ENCODE results near the gene ATXN7L1.
"Not testable (repeated sequence)": the region's sequence is repeated elsewhere in the genome, so short reads cannot be mapped to it uniquely, and the experiment has no call there.

Gene ATXN7L1

GRCh38 chr7:105800442-105800841 is 76.0 kb downstream of the ATXN7L1 start:
- no peak for DNase-seq

DNA sequence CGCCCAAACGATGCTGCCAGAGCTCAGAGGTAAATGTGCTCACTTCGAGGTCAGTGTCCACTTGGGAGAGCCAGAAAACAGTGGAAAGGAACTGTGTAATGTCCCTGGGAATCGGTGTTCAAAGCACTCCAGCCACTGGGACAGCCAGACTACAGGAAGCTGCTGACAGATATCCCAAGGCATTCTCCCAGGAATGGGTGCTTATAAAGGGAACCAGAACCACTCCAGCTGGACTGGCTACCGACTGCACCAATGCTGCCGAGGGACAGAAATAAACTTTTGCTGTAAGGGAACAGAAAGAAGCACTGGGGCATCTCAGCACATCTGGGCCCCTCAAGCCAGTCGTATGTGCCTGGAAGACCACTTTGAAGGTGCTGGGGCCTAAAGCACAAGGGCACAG is 76.7 kb downstream of the ATXN7L1 start:
- DNase-seq: no peak

- DNase-seq: no peak
These were observed 77.4 kb downstream of the ATXN7L1 start for GRCh38 chr7:105799006-105799405.

- no peak for DNase-seq
These were observed 78.7 kb downstream of the ATXN7L1 start for GRCh38 chr7:105797652-105798051.

DNA sequence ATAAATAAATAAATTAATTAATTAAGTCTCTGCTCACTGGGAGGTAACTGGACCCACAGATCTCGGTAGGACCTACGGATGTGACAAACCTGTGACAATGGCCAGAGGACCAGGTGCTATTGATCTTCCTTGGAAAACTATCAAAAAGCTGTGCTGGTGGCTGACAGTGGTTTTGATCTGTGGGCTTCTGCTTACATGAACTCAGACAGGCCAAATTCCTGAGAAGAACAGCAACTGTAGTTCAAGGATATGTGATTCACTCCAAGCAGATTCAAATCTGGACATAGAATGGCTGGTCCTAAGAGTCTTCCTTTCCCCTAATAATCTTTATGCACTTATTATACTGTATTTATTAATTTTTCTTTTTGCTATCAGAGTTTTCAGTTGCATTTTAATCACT is 80.0 kb downstream of the ATXN7L1 start:
- DNase-seq: no peak

DNA sequence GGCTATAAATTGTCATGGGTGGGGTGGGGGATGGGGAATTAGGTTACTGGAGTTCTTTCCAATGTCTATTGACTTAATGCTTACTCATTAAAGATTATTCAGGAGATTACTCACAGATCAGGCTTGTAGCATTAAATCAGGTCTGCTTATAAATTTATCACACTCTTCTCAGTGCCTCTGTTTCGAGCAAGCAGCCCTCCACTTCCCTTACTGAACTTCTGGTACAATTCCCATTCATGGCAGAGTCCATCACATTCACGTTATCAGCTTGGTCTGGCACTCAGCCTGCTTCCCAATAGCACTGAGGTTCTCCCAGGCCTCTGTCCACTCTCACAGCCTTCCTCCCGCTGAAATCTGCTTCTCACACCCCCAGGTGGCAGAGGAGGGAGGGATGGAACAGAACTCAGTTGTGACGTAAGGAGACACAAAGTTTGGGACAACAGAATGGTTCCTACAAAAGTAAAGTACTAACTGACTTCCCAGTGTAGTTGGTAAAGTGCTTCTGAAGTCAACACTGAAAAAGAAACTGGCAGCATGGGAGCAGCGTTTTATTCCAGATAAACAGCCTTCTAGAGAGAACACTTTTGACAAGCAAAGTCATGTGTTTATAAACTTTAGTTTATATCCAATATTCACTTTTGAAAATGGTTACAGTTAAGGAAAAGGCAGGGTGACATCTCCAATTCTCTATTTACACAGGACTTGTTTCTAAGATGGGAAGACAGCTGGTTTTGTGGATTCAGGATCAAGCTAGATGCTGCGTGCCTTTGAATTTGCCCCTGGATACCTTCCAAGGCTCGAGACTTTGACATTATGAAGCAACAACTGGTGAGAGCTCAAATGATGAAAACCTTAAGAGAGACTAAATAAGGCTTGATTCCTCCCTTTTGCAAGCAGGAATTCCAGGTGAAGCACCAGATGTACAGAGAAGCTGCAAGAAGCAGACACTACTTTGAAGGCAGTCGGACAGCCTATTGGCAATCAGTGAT is 81.4 kb downstream of the ATXN7L1 start:
- DNase-seq: no peak

DNA sequence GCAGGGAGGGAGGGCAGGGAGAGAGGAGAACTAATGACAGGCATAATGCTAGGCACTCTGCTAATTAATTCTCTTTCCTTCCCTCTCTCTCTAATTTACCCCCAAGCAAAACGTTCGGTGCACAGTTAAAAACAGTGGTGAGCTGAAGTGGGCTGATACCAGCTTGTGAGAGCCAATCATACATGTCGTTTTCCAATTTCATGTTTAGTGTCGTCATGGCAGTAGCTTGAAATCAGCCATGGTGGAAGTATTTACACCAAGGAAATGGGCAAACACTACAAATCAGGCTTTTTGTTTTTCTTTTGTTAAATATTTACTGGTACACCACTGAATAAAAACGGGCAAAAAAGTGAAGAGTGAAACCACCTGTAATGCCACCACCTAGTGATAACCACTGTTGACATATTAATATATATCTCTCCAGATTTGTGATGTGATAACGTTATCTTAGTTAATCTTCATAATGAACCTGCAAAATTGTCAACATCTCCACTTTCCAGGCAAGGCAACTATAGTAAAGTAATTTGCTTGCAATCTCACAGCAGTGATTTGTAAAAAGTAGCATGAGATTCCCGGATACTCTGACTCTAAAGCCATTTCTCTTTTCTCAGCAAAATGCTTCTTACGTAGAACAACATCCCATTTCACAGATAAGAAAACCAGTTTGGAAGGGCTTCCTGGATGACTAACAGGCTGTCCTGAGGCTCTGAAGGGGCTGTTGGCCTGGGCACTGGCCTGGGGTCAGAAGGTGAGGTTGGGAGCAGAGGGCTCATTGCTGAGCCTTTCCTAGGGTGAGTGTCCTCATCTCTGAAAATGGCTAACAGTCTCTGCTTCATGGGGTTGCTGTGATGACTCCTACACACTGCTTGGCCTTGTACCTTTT is 83.7 kb downstream of the ATXN7L1 start:
- DNase-seq: no peak

- DNase-seq: no peak
These were observed 84.5 kb downstream of the ATXN7L1 start for GRCh38 chr7:105791926-105792325.

DNA sequence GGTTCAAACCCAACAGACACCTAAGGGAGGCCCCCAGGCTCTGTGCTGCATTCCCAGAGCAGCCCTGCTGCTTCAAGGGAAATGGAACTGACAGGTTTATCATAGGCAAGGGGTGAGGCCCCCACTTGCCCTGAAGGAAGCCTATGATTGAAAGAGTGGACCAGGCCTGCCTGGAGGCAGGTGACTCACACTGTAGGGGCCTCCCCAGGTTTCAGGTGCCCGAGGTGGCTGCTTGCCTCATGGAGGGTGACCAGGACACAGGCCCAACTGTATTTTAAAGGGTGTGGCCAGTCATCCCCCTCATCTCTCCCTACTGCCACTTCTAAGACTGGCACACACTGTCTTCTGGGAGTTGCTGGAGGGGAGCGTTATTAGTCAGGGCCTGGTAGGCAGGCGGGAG is 85.4 kb downstream of the ATXN7L1 start:
- DNase-seq: no peak

DNA sequence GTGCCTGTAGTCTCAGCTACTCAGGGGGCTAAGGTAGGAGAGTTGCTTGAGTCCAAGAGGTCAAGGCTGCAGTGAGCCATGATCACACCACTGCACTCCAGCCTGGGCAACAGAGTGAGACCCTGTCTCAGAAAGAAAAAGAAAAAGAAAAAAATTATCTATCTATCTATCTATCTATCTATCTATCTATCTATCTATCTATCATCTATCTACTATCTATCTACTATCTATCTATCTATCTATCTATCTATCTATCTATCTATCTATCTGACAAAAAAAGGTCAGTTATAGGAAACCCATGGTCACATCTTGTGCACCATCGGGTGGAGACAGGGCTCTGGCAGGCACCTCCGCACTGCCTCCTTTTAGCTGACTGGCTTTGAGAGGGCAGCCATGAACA is 85.9 kb downstream of the ATXN7L1 start:
- not testable (repeated sequence) for DNase-seq

DNA sequence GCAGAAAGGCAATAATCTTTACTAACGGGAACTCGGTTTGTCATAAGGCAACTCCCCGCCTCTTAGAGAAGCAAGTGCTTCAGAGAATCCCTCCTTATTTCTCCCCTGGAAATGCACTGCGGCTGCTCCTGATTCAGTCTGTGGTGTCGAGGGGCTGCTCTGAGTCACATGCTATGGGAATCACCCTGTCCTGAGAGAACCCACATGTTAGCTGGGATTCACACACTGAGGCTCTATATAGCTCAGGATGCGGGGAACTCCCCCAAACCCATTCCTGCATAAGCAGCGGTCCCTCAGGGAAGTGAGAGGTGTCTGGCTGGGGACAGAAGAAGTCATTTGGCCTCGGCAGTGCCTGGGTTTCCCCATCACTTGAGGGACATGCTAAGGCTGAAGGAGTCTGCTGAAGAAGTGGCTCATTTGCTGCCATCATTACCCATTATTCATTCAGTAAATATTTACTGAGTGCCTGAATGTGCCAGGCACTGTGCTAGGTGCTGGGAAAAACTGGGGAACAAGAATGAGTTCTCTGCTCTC is 87.5 kb downstream of the ATXN7L1 start:
- no peak for DNase-seq

- no peak for DNase-seq
These were observed 88.0 kb downstream of the ATXN7L1 start for GRCh38 chr7:105788356-105788755.

- DNase-seq: no peak
These were observed 88.6 kb downstream of the ATXN7L1 start for GRCh38 chr7:105787793-105788192.

DNA sequence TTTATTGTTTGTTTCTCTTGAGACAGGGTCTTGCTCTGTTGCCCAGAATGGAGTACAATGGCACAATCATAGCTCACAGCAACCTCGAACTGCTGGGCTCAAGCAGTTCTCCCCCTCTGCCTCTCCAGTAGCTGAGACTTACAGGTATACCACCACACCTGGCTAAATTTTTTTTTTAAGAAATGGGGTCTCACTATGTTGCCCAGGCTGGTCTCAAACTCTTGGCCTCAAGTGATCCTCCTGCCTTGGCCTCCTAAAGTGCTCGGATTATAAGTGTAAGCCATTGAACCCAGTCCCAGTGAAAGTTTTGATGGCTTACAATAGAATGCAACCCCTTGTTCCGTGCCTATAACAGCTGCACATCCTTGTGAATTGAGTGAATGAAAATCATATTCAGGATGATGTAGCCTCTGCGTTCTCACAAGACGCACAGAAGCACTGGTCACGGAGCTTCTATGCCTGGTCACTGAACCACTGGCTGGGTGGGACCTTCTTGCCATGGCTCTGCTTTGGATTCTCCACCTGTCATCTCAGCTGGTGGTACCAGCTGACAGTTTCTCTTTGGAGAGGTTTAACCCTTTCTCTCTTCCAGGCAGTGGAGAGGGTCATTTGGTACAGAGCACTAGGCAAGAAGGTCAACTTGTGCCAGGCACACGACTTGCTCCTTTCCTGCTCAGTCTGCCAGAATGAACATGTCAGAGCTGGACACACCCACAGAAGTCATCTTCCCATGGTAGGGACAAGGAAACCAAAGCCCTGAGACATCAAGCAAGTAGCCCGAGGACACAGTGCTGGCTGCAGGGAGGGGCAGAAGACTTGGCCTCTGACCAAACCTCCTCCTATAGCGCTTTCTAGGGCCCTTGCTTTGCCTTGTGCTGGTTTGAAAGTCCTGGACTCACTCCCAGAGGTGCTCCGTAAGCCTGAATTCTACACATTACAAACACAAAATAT is 89.6 kb downstream of the ATXN7L1 start:
- no peak for DNase-seq

DNA sequence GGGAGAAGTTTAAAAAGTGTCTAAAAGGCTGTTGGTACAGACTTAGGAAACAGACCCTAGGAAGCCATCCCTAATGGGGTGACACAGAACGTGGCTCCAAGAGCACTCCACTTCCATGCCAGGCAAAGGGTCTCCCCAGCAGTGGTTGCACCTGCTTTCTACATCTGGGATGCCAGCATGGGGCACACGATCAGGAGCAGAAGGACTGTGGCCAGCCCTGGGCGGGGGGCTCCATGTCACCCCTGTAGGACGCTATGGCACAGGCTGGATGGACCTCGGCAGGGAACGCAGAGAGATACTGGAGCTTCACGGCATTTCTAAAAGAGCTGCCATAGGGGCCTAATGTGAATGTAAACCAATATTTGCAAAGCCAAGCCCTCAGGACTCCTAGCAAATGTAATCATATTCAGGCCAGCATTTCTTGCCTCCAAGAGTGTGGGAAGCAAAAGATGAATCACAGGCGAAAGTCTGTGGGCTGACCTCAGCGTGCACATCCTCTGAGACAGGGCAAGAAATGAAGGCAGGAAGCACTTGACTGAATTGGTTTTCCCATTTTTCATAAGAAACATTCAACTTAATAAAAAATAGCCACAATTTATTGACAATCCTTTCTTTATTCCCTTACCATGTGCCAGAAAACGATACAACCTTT is 93.9 kb downstream of the ATXN7L1 start:
- DNase-seq: no peak

- DNase-seq: no peak
These were observed 96.3 kb downstream of the ATXN7L1 start for GRCh38 chr7:105779856-105780780.

DNA sequence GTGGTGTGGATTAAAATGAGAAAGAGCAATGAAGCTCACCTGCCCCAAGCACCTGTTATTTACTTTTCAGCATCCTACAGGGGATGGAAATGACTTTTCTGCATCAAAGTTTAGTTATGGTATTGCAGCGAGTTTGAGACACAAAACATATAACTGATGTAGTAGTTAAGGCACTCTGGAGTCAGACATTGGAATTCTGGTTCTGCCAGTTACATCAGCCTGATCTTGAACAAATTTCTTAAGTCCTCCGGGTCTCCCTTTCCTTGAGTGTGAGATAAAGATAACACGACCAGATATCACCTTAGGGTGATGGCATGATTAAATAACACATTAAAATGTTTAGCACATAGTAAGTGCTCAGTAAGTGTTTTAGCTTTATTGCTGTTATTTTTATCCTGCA is 97.4 kb downstream of the ATXN7L1 start:
- DNase-seq: no peak

GRCh38 chr7:105776986-105777910 is 99.2 kb downstream of the ATXN7L1 start:
- DNase-seq: no peak

- DNase-seq: no peak
These were observed 100.2 kb downstream of the ATXN7L1 start for GRCh38 chr7:105776068-105776790.
